Anterior cingulate cortex (tissue), 58 donors: Measurements from ENCODE around the gene EYA2.
"Not testable (repeated sequence)": the region's sequence is repeated elsewhere in the genome, so short reads cannot be mapped to it uniquely, and the experiment has no call there.

Experiments used
- DNase-seq, 58 donors: peaks; one replicate each; lab custom pipeline; 2025; lab: John Stamatoyannopoulos, UW

The EYA2 gene

DNA sequence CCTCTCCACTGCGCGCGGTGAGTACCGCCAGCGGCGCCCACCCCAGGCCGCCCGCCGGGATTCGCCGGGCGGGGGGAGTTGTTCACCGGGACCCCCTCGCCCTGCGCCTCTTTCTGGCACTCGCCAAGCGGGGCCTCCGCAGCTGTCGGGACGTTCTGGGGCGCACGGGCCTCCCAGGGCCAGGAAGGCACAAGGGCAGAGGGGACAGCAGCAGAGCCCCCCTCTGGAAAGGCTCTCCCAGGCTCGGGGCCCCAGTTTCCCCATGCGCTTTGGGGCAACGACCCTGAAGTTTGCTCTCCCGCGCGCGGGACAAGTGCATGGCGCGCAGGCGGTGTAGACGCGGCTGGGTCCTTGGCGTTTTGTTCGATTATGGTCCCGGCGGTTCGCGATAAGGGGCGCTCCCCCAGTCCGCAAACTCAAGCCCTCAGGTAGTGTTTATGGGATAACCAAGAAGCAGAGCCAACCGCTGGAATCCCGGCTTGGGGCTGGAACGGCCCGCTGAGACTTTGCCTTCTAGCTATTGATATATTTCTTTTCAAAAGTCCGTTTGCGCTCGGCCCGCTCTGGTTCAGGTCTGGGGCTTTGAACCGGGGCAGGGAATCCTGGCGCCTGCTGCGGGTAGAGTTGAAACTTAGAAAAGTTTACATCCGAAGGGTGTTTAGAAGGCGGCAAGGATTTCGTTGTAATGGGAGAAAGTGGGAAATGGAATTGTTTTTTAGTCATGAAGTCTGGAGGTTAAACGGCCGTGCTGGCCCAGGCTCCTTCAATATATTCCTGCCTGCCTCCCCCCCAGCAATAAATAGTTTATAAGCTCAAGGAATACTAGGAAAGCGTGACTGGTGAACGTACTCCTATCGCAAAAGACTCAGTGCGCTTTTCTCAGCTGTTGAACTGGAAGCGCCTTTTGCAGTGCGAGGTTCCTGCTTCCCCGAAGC, 595 bp downstream of the EYA2 start:
- peak in 1 of 58 donors; percentile 5 for DNase-seq

DNA sequence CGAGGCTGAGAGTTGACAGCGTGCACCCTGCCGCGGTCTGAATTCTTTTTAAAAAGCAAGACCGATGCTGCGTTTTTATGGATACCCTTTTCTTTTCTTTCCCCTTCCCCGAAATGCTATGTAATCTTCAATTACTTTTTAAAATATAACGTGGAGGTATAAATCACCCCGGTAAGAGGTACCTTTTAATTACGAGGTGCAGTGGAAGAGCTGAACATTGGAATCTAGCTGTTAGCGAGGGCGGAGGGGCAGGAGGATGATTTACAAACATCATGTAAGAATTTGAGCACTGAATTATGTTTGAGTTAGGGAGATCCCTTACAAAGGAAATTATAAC, 1.2 kb downstream of the EYA2 start:
- DNase-seq = no peak

DNA sequence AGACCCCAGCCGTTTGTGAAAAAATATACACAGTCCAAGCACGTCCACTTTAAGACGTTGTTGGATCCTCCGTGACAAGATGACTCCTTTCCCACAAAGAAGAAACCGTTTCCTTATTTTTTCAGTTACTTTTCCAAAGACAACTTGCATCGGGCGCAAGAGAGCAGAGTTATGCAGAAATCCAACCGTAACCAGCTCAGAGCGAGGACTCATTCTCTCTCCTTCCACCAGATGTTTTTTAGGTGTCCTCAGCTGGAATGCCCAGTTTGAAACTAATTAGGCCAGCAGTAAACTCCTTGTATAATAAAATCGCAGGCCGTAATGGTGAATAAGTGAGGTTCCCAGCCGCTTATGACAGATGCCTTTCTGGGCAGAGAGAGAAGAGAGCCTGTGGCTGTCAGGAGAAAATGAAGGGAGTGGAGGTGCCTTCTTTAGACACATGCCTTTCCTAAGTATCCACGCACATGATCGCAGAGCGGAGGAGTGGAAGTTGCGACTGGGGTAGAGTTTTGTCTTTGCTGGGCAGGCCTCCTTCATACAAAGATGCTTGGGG, 2.8 kb downstream of the EYA2 start:
- no peak for DNase-seq

DNA sequence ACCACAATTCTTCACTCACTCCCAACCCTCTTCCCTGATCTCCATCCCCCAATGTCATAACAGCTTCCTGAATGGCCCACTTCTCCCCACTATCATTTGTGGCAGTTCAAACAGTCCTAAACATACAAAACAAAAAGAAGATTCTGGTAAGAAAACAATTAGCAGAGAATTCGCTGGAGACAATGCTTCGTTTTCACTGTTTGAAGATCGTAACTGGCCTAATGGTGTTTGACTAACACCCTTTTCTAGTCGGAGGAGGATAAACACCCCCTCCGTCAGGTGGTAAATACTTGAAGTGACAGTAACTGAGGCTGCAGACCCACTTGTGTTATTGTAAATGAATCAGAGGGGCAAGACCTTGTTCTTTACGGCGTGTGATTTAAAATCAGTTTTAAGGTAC, 3.8 kb downstream of the EYA2 start:
- DNase-seq = no peak

DNA sequence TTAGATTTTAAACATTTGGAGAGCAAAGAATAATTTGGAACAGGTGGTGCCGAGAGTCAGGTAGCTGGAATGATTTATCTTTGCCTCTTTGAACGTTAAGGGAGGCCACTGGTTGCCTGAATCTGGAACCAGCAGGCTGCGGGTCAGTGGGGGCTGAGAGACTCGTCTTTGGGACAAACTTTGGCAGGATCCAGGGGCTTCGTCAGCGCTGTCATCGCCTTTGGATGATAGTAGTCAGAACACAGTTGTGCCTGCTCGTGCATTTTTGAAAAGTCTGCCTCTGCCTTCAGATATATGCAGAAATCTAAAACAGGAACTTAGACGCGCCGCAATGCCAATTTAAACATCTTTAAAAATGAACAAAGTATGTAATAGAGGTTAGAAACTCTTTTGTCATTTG, 5.0 kb downstream of the EYA2 start:
- no peak for DNase-seq

DNA sequence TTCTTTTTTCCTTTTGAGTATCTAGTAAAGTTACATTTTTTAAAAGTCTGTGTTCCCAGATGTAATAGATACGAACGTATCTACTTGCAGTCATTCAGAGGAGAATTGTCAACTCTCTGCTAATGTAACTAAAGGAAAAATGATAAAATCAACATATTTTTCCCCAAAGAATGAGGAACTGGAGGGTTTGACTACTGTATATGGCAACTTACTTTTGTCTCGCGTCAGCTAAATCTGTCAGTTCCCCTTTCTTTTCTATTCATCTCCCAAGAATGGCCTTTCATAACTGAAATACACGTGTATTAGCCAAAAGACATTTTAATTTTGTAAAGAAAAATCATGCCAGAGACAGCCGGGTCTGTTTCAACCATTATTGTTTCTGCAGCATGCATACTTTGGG, 5.4 kb downstream of the EYA2 start:
- DNase-seq = no peak

DNA sequence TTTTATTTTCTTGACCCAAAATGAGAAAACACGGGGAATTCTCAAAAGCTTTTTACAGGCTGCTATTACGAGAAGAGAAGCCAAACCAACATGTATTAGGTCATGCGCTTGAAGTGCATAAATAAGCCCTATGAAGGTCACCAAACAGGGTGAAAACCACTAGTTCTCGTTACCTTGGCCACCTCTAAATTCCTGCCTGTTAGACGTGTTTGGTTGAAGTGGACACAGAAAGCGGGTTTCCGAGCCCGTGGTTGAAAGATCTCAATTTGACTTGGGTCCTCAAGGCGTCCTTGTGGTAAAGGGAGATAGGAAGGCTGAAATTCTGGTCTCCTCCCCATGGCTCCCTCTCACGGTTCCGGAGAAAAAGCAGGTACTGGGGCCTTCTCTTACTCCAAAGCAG, 6.2 kb downstream of the EYA2 start:
- DNase-seq = no peak

DNA sequence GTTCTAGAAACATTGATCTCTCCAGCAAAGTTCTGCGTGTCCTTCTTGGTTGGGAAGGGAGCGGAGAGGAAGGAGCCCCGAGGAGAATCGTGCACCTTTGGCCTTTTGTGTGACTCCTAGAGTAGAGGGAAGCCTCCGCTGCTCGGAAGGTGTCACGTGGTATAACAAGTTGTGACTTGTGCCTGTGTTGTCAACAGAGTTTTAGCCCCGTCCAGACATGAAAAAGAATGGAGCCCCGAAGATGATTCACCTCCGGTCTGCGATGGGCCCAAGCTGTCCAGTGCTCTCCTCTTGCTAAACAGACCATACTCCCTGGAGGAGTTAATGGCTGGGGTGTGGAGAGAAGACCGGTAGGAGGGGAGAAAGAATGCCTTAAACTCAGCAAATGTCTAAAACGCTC, 7.0 kb downstream of the EYA2 start:
- DNase-seq = no peak

DNA sequence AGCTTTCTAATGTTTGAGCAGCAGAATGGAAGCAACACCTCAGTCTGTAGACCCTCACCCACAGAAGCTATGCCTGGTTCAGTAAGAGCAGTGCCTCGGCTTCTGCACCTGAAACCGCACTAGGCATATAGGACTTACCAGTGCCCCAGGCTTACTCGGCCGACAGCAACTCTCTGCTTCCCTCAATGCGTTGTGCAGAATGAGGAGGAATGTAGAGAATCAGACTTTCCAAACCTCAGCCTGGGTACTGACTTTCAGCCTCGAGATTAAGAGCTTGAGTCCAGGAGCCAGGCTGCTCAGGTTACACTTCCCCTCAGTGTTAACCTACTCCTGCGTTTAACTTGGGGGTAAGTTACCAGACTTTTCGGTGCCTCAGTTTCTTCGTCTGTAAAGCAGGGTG, 8.6 kb downstream of the EYA2 start:
- DNase-seq = no peak

DNA sequence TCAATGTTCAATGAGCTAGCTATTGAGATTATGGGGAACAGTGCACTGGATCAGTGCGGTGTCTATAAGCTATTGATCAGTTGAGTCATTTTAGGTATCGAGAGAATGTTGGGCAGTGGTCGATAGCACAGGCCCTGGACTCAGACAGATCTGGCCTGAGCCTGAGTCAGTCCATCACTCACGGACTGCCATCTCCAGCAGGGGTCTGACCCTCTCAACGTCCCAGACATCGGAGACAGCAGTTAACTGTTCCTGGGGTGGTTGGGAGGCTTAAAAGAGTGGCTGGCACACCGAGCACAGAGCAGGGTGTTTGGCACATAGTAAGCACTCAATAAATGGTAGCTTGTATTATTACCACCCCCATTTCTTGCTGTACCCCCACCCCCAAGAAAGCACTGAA, 9.3 kb downstream of the EYA2 start:
- DNase-seq = no peak

DNA sequence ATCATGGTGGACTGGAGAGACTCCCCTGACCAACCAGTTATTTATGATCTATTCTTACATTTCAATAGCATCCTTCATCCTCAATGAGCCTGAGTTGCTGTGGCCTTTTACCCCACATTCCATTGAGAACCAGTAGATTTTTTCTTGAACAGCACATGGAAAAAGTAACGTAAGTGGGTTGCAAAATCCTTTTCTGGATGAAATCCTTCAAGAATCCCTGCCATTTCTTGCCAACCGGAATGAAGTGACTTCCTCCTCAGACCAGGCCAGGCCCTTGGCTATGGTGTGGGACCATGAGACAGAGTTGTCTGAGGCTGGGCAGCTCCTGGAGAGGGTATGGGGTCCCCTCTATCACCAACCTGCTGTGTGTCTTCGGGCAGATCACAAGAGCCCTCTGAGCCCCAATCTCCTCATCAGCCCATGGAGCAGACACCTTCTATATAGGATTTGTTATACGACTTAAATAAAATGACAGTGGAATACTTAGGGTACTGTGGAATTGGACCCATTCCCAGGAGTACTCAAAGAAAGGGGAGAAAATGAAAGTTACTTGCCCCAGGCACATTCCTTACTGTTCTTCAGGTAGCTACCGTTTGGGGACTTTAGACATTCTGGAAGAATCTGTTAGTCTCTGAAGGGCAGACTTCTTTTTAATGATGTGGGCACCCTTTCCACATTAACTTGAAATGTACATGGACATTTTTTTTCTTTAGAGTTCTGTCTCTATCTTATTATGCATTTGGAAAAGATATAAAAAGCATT, 10.9 kb downstream of the EYA2 start:
- no peak for DNase-seq

DNA sequence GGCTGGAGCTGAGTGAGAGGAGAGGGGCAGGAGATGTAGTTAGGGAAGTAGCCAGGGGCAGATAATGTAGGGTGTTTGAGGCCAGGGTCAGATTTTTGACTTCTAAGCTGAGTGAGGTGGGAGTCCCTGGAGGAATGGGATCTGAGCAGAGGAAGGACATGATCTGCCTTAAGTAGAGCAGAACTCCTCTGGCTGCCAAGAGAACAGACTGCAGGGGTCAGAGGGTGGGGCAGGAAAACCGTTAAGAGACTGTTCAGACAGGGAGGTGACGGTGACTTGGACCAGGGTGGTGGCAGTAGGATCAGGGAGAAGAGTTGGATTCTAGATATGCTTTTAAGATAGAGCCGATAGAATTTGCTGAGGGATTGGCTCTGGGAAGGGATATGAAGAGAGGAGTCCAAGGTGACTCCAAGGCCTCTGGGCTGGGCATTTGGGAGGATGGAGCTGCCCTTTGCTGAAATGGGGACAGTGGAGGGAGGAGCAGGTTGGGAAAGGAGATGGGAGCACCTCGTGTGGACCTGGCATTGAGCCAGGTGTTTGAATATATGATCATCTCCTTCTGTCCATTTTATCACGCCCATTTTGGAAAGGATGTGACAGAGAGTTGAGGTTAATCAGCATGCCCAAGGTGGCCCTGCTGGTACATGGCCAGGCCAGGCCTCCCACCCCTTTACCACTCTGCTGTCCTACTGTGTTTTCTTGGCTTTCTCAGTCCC, 18.8 kb downstream of the EYA2 start:
- DNase-seq = no peak

DNA sequence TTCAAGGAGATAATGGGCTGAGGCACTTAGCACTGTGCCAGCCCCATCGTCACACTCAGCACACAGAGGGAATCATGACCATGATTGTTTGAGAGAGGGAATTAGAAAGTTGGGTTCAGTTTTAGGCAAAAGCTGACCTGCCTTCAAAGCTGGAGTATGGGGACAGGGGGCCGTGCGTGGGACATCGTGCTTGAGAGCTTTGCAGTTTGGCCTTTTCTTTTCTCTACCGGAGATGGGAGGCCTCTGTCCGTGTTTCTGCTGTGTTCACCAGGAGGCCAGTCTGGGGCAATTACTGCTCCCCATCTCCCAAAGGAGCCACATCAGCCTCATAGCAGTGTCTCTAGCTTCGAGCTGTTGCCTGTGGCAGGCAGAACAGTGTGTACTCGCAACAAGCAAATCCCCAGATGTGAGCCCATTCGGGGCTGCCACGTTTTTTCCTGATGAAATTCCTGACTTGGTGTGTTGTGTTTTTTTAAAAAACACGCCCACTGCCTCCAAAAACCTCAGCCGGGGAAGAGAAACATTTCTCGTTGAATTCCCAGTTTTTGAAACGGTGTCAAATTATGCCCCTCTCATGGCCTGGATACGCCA, 20.2 kb downstream of the EYA2 start:
- DNase-seq = no peak

DNA sequence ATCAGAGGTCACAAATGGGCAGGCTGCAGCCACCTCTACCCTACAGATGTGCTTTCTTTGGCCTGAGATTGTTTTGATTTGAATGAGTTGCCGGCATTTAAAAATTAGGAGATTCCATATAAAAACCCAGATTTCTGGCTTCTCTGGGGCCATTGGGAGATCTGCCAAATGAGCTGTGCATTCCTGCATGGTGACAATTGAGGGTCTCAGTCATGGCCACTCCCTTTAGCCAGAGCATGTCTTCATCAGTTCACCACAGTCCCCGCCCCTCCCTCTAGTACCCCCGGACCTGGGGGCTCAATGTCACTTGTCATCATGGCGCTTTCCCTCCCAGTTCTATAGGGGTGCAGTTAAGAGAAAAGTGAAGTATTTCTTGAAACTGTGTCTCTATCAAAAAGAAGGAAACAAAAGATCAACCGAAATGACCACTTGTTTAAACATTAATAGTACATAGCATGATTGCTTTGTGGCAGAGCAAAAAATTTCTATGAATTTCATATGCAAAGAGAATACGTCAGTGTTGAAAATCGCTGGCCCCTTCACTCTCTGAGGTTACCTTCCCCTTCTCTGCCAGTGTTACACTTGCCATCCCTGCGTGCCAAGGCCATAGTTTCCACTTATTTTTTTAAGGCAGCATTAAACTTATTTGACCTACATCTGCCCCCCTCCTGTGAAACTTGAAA, 21.1 kb downstream of the EYA2 start:
- no peak for DNase-seq

DNA sequence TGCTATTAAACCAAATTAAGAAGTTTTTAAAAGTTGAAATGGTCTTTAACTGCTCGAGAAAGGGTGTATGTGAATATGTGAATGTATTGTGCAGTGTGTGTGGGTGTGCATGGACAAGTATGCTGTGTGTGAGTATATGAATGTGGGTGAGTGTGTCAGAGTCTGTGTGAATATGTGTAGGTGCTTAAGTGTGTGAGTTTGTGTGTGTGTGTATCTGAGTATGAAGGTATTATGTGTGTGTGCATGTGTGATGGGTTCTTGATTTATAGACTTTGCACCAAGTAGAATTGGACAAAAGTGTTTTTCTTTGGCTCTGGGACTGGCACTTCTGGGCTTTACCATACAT, 21.6 kb downstream of the EYA2 start:
- DNase-seq = no peak

DNA sequence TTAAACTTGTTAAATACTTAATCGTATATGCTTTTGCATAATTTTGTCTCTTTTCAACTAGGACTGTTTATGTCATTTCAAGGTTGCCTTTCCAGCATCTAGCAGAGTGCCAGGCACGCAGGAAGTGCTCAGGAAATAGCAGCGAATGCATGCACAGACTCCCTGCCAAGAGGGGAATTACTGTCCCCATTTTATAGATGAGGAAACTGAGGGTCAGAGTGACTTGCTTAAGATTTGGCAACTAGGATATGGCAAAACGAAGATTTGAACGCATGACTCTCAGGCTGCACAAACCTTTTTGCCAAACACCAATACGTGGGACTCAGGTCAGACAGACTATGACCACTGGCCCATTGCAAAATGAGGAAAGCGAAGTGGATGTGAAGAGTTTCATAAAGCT, 22.5 kb downstream of the EYA2 start:
- no peak for DNase-seq

DNA sequence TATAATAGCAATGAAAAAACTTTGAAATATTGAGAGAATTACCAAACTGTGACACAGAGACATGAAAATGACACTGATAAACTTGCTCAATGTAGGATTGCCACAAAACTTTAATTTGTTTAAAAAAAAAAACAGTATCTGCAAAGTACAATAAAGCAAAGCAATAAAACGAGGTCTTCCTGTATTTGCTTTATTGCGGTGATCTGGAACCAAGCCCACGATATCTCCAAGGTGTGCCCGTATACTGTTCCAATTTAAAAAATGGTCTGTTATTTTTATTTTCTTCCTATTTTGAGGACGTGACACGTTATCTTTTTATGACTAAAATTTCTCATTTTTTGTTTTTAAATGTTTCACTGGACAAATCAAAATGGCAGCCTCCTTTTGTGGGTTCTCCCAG, 25.5 kb downstream of the EYA2 start:
- DNase-seq = no peak

DNA sequence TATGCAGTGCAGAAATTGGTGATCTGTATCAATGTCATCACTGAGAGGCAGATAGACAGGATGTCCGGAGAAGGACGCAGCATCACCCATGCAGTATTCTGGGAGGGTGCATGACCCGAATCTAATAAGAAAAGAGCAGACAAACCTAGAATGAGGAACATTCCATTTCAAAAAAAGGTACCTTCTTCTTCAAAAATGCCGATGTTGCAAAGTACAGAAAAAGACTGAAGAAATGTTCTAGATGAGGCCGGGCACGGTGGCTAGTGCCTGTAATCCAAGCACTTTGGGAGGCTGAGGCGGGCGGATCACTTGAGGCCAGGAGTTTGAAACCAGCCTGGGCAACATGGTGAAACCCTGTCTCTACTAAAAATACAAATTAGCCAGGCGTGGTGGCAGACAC, 28.2 kb downstream of the EYA2 start:
- DNase-seq = not testable (repeated sequence)

DNA sequence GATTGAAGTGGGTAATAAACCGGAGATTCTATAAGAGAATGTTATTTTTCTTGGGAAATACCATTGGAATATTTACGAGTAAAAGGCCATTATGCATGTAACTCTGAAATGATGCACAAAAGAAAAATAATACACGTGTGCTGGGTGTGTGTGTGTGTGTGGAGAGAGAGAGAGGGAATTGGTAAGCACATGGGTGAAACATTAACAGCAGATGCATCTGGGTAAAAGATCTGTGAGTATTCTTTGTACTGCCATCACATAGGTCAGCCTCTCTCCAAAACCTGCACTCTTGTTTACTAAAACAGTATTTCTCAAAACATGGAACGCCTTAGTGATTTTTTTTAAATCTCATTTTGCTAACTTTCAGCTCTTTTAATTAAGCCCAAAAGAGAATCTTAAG, 28.9 kb downstream of the EYA2 start:
- no peak for DNase-seq

DNA sequence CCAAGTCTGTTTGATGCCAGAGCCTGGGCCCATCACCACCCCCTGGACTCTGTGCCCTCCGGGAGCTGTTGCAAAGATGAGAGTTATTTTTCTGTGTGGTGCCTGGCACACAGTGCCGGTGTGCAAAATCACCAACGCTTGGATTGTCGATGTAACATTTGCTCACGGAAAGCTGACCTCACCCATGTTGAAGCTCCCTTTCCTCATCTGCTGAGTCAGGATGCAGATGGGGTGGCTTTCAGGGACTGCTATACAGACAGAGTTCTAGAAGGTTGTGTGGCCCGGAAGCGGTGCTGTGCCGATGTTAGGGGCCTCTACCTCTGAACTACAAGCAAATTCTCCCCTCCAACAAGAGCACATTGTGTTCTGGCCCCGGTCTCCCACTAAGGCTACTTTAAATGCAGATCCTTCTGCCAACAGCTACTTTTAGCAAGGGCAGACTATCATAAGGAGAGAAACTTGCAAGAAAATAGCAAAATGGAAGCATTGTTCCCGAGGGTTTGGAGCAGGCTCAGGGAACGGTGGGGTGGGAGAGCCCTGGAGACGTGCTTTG, 34.0 kb downstream of the EYA2 start:
- DNase-seq = peak in 50 of 58 donors; percentile 5 to 86 (median 45)
